Measurements from ENCODE around the gene HELT.

Gene HELT

DNA sequence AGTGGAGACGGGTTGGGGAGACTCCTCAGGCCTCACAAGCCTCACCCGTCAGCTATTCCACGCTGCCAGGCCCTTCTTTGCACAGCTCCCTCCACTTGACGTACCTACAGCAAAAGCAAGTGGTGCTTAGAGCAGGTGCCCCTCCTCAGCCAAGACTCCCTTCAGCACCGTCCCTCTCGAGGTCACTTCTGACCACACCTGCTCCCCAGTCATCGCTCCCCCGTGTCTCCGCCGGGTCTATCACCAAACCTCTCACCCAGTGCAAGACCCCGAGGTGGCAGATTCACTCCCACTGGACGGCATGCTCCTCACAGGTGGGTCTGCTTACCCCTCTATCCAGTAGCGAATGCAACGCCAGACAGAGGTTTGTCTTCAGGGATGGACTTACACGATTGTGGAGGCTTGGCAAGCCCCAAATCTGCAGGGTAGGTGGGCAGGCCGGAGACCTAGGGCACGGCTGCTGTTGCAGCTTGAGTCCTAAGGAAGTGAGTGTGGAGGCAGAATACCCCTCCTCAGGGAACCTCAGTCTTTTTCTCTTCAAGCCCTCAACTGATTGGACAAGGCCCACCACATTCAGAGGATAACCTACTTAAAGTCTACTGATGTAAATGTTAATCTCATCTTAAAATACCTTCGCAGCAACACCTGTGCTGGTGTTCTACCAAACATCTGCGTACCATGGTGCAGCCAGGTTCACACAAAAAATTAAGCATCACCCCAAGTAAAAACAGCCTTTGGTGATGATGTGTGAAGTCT is 14.5 kb upstream of the HELT start:
- DNase-seq (ENCODE audit: low read depth, low spot score): no peak

DNA sequence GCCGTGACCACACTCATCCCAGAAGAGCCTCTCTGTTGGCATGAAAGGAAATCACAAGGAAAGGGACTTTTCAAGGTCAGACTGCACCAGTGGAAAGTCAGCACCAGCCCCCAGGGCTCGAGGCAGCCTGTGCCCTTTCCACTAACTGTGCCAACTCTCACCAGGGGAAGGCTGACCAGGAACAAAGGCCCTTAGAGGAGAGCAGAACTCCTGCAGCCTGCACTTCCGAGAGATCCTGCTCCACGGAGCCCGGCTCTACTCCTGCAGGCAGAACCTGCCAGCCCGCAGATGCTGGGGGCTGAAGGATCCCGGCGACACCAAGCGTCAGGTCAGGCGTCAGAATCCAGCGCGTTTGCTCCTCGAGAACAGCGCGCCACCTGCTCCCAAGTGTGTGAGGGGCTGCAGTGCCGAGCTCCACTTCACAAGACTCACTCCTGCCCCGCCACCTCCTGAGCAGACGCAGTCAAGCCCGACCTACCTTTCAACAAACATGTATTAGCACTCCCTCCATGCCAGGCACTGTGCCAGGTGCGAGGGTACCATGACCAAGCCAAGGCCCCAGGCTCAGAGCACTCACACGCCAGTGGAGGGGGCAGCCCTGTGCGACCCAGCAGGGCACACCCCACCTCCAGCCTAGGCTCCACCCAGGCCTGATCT is 13.6 kb upstream of the HELT start:
- DNase-seq (ENCODE audit: low read depth, low spot score): peak; percentile 58

DNA sequence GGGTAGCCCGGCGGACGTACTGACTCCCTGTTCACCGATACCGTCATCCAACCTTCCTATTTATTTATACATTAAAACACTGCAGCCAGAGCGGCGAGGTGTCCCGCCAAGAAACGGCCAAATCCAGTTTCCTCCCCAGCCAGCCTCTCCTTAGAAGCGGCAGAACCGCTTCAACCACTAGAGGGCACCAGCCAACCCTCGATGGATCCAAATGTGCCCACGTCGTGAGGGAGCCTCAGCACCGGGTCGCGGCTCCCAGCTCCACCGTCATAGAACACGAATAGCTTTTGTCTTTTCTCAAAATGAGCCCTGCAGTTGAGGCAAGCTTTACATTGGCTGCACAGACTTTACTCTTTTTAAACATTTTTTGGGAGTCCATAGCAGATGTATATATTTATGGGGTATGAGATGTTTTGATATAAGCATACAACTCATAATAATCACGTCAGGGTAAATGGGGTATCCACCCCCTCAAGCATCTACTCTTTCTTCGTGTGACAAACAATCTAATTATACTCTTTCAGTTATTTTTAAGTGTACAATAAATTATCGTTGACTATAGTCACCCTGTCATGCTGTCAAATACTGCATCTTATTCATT is 13.0 kb upstream of the HELT start:
- DNase-seq (ENCODE audit: low read depth, low spot score): peak; percentile 89

DNA sequence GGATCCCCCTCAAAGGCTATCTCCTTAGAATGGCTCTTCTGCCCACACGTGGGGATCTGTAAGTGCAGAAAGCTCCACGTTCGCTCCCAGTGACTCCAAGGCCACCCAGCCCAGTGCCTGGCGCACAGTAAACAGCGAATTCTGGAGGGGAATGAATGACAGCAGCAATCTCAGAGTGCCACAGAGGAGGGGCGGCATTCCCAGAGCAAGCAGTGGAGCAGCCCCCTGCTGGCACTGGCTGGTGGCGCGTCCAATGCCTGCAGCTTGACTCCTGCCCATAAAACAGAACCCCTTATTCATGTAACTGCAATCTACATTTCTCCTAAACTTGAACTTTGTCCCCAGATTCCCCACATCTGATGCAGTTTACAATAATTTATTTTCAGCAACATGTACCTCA is 6.9 kb upstream of the HELT start:
- DNase-seq (ENCODE audit: low read depth, low spot score): peak; percentile 67

DNA sequence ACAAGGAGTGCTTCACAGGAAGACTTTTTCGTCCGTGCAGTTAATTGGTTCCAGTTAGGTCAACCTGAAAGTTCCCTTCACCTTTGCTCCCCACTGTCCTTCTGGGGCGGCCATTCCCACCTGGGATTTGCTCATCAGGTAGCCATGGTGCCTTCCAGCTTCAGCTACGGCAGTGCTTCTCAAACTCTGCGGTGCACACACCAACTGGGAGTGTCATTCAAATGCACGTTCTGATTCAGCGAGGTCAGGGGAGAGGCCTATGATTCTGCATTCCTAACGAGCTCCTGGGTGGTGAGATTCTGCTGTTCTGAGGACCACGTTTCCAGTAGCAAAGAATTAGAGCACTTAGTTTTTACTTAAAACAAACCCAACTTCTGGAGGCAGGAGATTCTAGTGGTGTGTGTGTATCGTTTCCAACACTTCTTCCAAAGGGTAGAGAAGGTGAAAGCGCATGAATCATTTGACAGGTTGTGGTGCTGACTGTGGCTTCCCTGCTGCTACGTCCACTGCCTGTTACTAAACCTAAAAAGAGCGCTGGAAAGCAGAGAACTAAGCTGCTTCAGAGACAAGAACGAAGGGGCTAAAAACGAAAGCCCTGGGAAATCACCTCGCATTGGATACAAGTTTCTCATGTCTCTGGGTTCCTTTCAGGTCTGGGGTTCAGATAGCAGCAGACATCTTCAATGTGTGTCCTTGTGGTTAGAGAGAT is 4.7 kb upstream of the HELT start:
- DNase-seq (ENCODE audit: low read depth, low spot score): peak; percentile 11

DNA sequence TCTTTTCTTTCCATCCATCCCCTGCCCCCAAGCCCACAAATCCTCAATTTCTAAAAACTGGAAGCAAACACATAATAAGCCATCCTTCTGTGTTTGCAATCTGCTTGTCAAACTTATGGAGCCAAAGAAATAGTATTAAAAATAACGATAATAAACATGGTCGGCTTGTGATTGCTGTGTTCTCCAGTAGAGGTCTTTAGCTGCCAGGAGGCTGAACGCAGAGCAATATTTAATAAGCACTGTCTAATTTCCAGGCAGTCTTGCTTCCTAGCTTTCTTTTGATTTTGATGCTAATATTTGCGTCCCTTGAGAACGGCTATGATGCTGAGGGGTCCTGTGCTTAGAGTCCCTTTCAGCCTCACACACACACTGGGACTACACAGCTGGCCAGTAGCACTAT is 3.2 kb upstream of the HELT start:
- no peak for DNase-seq (ENCODE audit: low read depth, low spot score)

DNA sequence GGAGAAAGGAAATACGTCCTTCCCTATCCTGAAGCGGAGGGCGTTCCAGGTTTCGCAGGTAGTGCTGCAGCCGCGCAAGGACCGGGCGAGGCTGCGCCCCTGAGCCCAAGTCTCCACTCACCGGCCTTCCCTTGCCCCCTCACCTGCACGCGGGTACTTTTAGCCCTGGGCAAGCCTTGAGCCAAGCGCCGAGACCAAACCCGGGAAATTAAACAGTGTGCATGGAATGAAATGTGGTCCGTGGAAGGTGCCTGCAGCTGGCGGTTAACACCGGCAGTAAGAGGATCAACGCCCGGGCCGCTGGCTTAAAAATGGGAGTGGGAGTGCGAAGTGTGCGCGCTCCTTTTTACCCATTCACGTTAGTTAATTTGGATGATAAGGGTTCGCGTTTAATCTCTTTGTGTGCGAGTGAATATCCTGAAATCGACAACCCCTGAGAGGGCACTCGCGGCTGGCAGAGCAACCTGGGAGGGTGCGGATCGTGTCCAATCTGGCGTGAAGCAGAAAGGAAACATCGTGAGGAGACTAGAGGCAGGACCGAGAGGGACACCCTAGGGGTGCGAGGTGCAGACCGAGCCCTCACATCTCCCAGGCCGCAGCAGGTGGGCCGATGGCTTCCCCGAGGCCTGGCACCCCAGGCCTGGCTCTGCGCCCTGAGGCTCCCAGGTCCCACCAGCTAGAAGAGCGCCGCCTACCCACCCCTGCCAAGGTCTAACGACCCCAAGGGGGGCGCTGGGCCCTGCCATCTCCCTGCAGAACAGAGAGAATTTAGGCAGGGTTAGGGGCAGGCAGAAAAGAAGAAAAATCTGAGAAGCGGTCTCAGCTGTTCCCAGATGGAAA is 2.0 kb upstream of the HELT start:
- DNase-seq (ENCODE audit: low read depth, low spot score): peak; percentile 46

DNA sequence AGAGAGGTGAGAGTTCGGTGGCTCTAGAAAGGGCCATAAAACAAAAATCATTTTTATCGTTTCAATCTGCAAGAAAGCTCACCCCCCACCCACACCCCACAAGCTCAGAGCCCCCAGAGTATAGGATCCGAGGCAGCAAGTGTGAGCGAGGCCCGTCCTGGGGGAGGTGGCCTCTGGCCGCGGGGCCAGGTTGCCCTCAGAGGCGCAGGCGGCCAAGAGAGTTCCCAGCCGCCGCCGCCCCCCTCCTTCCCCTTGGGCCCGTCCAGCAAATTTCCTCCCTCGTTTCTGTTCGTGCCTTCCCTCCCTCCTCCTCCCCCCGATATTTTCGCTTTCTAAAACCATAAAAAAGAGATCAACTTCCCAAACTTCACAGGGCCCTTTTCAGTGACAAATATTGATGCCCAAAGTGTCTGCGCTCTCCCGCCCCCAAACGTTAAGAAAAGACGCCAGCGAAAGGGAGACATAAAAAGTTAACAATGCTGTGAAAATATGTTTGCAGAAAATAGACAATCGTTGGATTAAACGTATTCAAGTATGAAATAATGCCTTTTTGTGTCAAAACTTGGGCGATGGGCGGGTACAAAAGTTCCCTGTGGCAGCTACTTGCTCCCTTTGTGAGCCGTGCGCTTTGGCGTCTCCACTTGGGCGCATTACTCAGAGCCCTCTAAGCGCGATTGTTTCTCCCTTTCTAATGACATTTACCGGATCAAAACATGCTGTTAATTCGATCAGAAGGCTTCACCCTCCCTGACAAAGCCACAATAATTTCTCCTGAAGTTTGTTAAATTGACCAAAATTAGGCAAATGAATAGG is 1.1 kb upstream of the HELT start:
- peak; percentile 16 for DNase-seq (ENCODE audit: low read depth, low spot score)

DNA sequence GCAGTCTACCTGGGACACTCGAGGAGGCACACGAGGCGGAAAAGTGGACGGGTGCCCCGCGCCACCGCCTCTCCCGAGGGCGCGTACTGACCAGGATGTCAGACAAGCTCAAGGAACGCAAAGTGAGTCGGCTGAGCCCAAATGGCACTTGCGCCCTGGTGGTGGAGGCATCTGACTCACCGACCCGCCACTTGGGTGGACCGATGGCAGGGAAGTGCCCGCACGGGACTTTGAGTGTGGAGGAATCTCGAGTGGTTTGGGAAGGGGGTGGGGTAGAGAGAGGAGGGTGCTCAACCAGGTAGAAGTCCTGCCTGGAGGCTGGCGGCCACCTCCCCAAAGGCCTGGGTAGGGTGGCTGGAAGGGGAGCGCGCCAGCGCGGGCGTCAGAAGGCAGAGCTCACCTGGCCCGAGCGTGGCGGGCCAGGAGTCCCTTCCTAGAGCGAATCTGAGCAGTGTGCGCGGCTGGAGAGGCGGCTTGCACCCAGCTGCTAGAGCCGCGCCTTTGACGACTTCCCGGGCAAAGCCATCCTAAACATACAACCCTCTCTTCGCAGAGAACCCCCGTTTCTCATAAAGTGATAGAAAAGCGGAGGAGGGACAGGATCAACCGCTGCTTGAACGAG is 655 bp downstream of the HELT start:
- peak; percentile 50 for DNase-seq (ENCODE audit: low read depth, low spot score)

DNA sequence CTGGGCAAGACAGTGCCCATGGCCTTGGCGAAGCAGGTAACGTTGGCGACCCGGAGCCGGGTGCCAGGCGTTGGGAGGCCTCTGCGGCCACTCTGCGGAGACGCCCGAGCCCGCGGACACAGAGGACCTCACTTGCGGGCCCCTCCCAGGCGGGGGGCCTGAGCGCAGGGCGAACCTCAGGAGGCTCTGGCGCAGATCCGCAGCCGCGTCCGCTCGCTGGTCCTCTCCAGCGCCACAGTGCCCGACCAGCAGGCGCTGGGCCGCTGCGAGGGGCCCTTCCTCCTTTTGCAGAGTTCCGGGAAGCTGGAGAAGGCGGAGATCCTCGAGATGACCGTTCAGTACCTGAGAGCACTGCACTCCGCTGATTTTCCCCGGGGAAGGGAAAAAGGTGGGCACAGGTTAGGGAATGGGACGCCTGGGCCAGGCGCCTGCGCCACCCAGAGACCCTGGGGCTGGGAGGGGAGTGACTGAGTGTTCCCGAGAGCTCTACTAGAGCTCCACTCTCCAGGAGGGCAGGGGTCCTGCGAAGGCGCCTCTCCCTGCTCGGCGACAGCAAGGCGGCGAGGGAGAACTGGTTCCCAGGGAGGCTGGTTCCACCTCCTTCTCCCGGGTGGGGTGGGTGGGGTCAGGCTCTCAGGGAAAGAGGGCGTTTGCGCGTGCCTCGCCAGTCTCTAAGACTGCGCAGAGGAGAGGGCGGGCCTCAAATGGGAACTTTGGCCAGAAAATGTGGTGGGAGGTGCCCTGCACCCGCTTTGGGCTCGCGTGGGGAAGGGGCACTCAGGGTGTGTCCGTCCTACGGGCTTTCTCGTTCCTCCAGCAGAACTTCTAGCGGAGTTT is 1.4 kb downstream of the HELT start:
- DNase-seq (ENCODE audit: low read depth, low spot score): peak; percentile 62

DNA sequence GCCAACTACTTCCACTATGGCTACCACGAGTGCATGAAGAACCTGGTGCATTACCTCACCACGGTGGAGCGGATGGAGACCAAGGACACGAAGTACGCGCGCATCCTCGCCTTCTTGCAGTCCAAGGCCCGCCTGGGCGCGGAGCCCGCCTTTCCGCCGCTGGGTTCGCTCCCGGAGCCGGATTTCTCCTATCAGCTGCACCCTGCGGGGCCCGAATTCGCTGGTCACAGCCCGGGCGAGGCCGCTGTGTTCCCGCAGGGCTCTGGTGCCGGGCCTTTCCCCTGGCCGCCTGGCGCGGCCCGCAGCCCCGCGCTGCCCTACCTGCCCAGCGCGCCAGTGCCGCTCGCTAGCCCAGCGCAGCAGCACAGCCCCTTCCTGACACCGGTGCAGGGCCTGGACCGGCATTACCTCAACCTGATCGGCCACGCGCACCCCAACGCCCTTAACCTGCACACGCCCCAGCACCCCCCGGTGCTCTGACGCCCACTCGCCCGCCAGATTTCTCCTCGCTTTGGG is 2.1 kb downstream of the HELT start:
- DNase-seq (ENCODE audit: low read depth, low spot score): peak; percentile 54

DNA sequence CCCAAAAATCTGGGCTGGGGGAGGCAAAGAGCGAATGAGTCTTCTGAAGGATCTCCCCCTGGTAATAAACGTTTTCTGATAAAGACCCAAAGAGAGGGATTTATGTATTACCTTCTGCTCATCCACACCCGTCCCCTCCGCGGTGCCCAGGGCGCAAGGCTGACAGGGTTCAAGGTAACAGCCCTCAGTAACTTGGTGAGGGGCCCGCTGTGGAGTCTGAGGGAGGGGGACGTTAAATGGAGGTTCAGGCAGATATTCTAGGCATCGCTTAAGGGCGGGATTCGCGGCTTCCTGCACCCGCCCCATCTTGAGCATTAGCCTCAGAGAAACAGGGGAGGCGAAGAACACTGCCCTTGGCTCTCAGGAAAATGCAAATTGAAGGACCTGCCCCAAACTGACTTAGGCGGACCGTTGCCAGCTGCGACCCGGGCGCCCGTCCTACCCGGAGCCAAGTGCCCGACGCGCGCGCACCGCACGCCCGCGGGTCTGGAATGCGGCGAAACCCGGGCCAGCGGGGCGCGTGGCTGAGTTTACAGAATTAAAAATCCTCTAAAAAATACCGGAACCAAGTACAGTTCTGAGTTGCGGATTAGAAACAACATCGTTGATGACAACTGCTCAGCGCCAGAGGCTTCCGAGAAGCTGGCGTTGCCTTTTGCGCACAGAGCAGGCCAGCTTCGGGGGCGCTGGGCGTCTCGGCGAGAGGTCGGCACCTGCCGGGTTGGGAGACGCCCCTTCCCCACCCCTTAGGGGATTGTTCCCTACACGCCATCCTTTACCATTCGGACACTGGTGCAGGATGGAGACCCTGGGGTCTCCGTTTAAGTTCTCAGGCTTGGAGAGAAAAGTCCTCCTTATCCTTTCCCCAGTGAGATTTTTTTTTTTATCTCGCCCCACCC is 2.8 kb downstream of the HELT start:
- peak; percentile 32 for DNase-seq (ENCODE audit: low read depth, low spot score)

DNA sequence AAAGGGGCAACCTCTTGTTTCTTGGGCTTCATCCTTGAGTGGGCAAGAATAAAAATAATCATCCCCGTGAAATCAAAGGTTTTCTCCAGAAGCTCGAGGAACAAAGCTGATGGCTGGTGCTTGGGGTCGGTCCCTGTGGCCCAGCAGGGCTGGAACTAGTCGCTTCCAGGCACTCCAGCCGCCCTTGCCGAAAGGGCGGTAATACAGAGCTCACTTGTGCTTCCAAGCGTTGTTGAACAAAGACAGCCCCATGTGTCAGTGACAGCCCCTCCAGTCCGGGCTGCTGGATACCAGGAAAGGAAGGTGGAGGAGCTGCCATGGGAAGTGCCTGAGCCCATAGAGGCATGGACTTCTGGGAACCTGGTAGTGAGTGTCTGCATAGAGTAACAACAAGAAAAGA is 5.2 kb downstream of the HELT start:
- DNase-seq (ENCODE audit: low read depth, low spot score): no peak

DNA sequence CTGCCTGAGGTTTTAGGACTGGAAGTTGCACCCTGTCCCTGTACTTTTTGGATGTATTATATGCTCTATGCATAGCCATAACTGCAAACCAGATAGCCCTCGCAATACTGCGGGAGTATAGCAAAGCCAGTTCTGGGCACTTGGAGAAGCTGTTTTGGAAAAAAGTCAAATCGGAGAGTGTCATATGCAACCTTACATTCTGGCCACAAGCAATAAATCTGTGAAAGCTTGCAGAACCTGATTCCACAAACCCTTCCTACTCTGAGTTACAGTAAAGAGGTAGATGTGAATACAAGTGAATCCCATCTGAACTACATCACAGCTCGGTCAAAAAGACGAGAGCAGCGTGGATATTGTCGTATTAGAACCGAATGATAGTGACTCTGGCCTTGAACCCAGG is 10.3 kb downstream of the HELT start:
- DNase-seq (ENCODE audit: low read depth, low spot score): no peak

DNA sequence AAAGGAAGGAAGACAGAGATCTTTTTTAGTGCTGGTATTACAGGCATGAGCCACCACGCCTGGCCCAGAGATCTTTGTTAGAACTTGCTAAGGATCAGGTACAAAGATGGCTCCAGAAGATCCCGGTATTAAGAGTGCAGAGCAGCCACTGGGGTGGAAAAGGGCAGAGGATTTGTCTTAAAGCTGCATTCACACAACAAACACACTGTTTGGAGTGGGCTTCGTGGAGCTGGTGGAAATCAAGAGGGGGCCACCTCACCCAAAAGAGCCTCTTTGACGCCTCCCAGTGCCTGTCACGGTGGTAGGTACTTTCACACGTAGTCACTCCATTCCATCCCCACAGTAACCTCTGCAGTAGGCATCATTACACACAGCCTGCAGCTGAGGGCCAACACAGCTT is 13.3 kb downstream of the HELT start:
- DNase-seq (ENCODE audit: low read depth, low spot score): no peak

DNA sequence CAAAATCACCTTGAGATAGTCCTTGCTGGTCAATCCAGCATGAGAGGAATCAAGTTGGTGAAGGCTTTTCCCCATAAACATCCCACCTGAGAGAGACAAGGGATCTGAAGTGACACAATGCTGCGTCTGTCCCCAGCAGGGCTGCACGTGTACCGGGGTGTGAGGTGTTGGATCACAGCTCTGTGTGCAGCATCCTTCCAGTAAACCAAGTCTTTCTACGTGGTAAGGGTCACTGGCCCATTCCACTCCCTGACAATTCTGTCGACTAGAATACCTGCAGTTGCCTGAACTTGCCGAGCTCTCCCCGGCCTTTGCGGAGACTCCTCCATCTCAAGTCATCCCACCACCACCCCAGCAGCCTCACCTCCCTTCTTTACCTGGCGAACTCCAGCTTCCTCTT is 14.8 kb downstream of the HELT start:
- no peak for DNase-seq (ENCODE audit: low read depth, low spot score)

DNA sequence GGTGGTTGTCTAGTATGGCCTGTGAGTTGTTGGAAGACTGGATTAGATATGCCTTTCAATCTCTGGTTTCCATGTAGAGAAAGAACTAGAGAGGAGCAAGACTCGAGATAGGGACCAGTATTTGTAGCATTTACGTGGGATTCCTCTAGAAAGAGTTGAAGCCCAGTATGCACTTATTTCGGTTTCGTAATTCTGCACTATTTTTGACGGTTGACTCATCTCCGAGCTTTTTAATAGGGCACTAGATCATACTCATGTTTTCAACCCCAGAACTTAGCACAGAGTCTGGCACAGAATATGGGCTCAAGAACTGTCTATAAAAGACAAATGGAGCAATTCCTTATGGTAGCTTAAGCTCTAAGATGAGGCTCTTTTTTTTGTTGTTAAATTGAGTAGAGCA is 15.7 kb downstream of the HELT start:
- no peak for DNase-seq (ENCODE audit: low read depth, low spot score)

DNA sequence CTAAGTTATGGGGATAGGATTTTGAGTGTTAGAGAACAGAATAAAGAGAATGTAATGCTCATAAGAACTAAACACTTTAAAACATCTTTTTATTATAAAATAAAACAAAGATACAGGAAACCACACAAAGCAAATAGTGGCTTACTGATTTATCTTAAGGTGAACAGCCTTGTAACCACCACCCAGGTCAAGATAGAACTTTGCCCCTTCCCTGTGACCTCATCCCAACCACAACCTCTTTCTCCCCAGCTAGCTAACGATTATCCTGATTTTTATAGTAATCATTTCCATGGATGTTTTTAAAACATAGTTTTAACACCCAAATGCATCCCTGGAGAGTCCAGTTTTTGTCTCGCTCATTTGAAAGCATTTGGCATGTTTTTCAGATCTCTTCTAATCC is 17.0 kb downstream of the HELT start:
- DNase-seq (ENCODE audit: low read depth, low spot score): no peak
